ENCODE results near the gene CLEC7A. TPM values are rescaled to one million over a fixed set of nuclear protein-coding genes. Genes with fewer than 3 reads are reported as not detected.

Gene CLEC7A
- total RNA-seq, 1 experiment from 2014 or later = not detected

DNA sequence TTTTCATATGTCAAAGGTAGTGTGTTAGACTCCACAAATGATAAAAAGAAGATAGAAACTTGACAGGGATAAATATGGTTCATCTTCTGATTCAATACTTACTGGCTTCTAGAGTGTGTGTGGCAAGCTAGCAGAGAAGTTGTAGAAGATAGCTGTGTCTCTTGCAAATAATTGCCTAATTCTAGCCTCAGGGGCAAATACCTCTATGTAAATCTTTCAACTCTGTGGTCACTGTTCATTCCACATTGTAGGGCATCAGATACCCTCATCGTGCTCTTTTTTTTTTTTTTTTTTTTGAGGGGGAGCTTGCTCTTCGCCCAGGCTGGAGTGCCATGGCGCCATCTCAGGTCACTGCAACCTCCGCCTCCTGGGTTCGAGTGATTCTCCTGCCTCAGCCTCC is 40.2 kb upstream of the CLEC7A start:
- no peak overlapping the region for H2BK20ac ChIP-seq (ENCODE audit: low read depth, low read length, poor library complexity, severe bottlenecking)
- H3K27ac Mint-ChIP-seq = no peak overlapping the region
- DNase-seq = no peak
- no peaks in the 10 kb centered on the region for H3K9me3 Mint-ChIP-seq
- no peak overlapping the region for H3T11ph ChIP-seq (ENCODE audit: low read length)
- no peak overlapping the region for H4K5ac ChIP-seq (ENCODE audit: insufficient read length, low read depth, low read length)
- H3K23me2 ChIP-seq (ENCODE audit: insufficient read length, low read depth, low read length, poor library complexity, severe bottlenecking) = no peaks in the 10 kb centered on the region
- H2BK5ac ChIP-seq (ENCODE audit: insufficient read length, low read length) = no peak overlapping the region
- H3K4ac ChIP-seq (ENCODE audit: low read depth, low read length) = no peak overlapping the region
- no peak overlapping the region for H3K23ac ChIP-seq (ENCODE audit: insufficient read length, low read depth, low read length)
- no peak overlapping the region for H3K27ac ChIP-seq (ENCODE audit: insufficient read length, low read depth, low read length)
- WGBS (ENCODE audit: extremely low coverage, insufficient read length, low lambda C conversion rate) = no CpG with 5 or more reads among the region's 5 CpGs
- H3K36me3 Mint-ChIP-seq (ENCODE audit: insufficient read depth in 1 of 3, low read depth in 3 of 3) = no peaks in the 10 kb centered on the region; a peak in 1 of 7 replicates
- H3K4me1 Mint-ChIP-seq = no peaks in the 10 kb centered on the region
- H3K79me2 ChIP-seq (ENCODE audit: insufficient read depth, low read length) = no peaks in the 10 kb centered on the region
- no peak overlapping the region for H2BK15ac ChIP-seq (ENCODE audit: low read depth, low read length)
- H3K27me3 Mint-ChIP-seq (ENCODE audit: low read depth) = no peaks in the 10 kb centered on the region
- no peaks in the 10 kb centered on the region for H3K9me3 ChIP-seq (ENCODE audit: control insufficient read depth, low read depth, low read length)
- TF ChIP-seq, protein P1, sequence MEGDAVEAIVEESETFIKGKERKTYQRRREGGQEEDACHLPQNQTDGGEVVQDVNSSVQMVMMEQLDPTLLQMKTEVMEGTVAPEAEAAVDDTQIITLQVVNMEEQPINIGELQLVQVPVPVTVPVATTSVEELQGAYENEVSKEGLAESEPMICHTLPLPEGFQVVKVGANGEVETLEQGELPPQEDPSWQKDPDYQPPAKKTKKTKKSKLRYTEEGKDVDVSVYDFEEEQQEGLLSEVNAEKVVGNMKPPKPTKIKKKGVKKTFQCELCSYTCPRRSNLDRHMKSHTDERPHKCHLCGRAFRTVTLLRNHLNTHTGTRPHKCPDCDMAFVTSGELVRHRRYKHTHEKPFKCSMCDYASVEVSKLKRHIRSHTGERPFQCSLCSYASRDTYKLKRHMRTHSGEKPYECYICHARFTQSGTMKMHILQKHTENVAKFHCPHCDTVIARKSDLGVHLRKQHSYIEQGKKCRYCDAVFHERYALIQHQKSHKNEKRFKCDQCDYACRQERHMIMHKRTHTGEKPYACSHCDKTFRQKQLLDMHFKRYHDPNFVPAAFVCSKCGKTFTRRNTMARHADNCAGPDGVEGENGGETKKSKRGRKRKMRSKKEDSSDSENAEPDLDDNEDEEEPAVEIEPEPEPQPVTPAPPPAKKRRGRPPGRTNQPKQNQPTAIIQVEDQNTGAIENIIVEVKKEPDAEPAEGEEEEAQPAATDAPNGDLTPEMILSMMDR (conservative IDR thresholded peaks at IDR 0.05) = no peak
- no peak overlapping the region for H4K91ac ChIP-seq (ENCODE audit: insufficient read length, low read depth, low read length)
- no peaks in the 10 kb centered on the region for H3K79me1 ChIP-seq (ENCODE audit: insufficient read depth, low read depth, low read length, poor library complexity, severe bottlenecking)
- no peak overlapping the region for H3K14ac ChIP-seq (ENCODE audit: insufficient read depth, low read length)
- H2AFZ ChIP-seq (ENCODE audit: low read length) = no peak overlapping the region
- no peak overlapping the region for H3K4me2 ChIP-seq (ENCODE audit: insufficient read depth, insufficient read length, low read length)
- H2AK5ac ChIP-seq (ENCODE audit: insufficient read length, low read length) = no peak overlapping the region
- H4K20me1 ChIP-seq (ENCODE audit: control insufficient read depth, insufficient read depth, insufficient read length) = no peaks in the 10 kb centered on the region
- no peaks in the 10 kb centered on the region for H3K4me1 ChIP-seq (ENCODE audit: insufficient read depth, low read length)
- H2BK12ac ChIP-seq (ENCODE audit: insufficient read length, low read depth, low read length) = no peak overlapping the region
- H3K27me3 ChIP-seq (ENCODE audit: insufficient read depth, low read length) = no peaks in the 10 kb centered on the region
- H2BK120ac ChIP-seq (ENCODE audit: low read depth, low read length, poor library complexity, severe bottlenecking) = no peak overlapping the region
- no peak overlapping the region for H3K9ac ChIP-seq (ENCODE audit: extremely low read depth, insufficient read length, low read length)
- no peak overlapping the region for H4K8ac ChIP-seq (replicated peaks; ENCODE audit: insufficient read length, low read depth, low read length)
- no peak overlapping the region for H3K4me3 Mint-ChIP-seq
- no peak overlapping the region for H3K56ac ChIP-seq (ENCODE audit: insufficient read length, low read depth, low read length)
- H3K18ac ChIP-seq (ENCODE audit: insufficient read length, low read depth, low read length) = no peak overlapping the region
